GM18951 (cell line): ENCODE measurements around the gene TMEM208.

Experiments used
- POLR2A ChIP-seq: IDR thresholded peaks from 4 replicates; pipeline ENCODE4 v1.6.1; 2011; ENCODE audit warnings: mild to moderate bottlenecking; ENCODE audit not compliant: insufficient read length, insufficient read depth; ENCODE audit errors: extremely low read depth
- in situ Hi-C: fragments of 300-500 bp; cut with MboI; formaldehyde crosslinking; loops from one replicate; pipeline ENCODE4 v1.12.0; 2022; ENCODE audit warnings: low sequenced_read_pairs, mixed read lengths, inconsistent platforms; ENCODE audit not compliant: unreplicated experiment

TMEM208 gene

DNA sequence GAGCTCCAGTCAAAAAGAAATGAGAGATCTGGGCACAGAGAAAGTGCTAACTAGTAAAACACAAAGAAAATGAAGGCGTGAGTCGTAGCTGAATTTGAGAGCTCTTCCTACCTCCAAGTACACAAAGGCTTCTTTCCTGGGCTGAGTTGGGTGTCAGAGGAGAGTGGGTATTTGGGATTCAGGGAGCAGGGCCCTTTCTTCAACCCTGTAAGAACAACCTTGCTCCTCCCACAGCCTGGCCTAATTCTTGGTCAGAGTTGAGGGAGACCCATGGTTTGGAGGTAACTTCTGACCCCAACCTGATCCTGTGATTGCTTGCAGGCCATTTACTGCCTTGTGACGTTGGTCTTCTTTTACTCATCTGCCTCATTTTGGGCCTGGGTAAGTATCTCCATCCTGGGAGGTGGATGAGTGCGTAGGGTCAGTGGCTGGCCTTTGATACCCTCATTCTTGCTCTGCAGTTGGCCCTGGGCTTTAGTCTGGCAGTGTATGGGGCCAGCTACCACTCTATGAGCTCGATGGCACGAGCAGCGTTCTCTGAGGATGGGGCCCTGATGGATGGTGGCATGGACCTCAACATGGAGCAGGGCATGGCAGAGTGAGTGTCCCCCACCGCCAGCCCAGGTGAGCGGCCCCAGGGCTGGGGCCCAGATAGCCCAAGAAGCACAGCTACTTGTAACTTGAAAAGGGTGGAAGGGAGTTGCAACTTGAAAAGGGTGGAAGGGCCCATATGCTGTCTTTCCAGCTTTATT is 1.3 kb downstream of the TMEM208 start:
- in situ Hi-C loops: no loop called here

GRCh38 chr16:67228905-67229304 is 2.0 kb downstream of the TMEM208 start:
- TF ChIP-seq POLR2A: no peak
- in situ Hi-C loops: no loop called here

More for the DNA sequence above, 1.3 kb downstream of the TMEM208 start:
- no peak for TF ChIP-seq POLR2A

- in situ Hi-C loops: no loop called here
- no peak for TF ChIP-seq POLR2A
Measured at GRCh38 chr16:67229906-67230808, 3.2 kb downstream of the TMEM208 start.

DNA sequence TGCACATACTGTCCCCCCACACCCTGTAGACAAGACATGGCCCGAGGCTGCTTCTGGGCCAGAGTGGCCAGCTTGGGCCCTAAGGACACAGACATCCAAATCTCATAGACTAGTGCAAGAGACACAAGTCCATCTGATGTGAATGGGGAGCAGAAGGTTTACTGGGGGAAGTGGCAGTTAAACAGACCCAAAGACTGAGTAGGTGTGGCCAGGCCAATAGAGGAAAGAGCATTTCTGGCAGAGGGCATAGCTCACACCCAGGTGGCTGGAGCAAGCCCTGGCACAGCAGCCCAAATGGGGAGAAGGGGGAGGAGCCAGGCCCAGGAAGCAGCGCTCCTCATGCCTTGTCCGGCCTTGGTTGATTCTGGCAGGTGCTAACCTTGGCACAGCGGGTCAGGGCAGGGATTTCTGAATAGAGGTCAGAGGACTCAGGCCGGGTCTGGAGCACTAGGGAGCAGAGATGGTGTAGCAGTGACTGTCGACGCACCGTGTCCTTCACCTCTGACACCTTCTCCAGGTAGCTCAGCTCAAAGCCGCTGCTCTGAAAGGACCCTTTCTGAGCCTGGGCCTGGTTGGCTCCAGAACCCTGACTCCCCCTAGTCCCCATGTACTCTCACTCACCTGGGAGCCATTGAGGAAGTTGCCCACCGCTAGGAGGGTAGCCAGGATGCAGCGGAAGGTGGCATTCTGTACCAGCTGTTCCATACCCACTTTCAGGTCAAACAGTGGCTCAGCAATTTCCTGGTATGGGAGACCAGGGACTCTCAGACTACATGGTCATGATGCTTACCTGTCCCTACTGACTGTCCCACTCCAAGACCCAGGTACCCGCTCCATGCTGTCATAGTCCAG is 4.1 kb downstream of the TMEM208 start:
- in situ Hi-C loops: no loop called here
- peak; percentile 26 for TF ChIP-seq POLR2A

DNA sequence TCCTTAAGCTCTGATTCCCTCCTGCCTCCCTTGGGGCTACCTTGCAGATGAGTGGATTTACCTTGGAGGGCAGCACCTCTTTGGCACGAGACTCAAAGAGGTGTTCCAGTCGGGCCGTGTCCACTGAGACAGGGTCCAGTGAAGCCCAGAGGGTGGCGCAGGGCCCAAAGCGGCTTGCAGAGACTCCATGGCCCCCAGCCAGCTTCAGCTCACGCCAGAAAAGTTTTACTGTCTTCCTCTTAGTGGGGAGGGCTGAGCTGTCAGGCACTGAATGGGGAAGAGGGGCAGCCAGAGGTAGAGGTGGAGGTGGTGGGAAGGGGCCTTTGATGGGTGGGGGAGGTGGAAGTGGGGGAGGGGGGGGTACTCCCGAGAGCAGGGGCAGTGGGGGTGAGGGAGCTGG is 6.7 kb downstream of the TMEM208 start:
- in situ Hi-C loops: no loop called here
- TF ChIP-seq POLR2A: no peak

DNA sequence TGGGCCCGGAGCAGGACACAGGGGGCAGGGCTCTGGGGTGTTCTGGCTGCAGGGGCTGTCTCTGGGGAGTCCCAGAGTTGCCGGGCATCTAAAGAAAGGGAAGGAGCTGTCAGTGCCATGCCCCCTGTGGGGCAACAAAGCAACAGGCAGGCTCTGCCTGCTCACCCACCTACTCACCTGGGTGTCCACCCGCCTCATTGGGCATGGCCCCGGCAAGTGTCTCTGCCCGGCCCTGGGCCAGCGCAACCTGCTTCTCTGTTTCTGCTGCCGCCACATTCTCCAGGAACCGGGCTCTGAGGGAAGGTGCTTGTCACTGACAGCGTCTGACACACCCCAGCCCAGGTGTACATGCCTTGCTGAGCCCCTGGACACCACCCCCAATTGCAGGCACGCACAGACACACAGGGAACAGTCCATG is 7.3 kb downstream of the TMEM208 start:
- no peak for TF ChIP-seq POLR2A
- in situ Hi-C loops: no loop called here

DNA sequence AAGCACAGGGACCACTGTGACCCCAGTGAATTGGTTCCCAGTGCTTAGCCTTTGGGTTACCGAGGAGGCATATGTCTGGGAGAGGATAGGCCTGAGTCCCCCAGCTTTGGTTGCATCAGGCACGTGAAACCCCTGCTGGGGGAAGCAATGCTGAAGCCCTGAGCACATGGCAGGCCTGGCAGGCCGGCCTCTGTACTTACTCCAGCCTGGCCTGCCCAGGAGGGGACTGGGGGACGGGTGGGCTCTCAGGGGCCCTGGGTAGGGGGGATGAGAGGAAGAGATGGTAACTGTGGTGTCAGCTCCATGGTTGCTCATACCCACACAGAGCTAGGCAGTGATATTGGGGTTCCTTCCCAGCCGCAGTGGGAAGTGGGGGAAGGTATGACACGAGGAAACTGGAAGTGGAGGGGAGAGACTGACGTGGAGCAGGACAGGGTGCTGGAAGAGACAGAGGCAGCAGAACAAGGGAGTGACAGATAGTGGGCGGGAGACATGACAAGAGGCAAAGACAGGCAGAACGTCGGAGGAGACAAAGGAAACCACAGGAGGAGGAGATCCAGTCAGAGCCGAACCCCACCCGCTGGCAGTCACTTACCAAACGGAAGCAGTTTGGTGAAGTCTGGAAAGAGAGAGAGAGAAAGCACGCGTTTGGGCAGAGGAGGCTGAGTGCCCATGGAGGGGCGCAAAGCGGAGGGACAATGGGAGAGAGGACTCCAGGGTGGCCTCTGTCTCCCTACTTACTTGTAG is 9.1 kb downstream of the TMEM208 start:
- no peak for TF ChIP-seq POLR2A
- in situ Hi-C loops: no loop called here

- no peak for TF ChIP-seq POLR2A
- in situ Hi-C loops: no loop called here
Measured at GRCh38 chr16:67236563-67237395, 9.8 kb downstream of the TMEM208 start.

DNA sequence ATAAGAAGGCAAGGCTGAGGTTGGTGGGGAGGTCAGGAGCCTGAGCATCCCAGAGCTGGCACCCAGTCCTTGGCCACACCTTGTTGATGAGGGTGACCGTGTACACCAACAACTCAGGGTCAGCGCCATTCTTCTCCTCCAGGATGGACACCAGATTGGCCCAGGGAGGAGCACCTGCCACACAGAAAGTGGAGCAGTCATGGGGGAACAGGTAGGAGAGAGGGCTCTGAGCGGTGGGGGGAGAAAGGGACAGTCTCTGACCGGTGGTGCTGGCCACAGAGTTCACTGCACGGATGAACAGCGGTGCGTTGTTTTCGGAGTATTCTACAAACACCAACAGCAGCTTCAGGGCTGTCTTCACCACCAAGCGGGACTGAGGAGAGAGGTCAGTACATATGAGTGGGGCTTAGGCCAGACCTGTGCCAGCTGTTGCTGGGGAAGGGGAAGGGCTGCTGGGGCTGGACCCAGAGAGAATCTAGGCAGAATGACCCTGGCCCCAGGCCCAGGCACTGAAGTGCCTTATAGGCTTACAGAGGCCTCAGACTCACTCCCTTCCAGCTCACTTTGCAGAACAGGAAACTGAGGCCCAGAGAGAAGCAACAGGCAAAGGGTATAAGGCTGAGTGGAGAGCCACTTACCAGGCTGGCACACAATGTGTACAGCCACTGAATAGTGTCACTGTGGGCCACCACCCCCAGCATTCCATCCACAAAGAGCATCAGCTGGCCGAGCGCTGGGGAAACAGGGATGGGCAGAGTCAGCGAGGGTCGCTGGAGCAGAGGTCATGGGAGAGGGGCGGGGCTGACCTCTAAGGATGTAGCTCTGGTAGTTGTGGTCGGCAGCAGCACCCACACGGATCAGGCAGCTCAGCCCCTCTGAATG is 10.7 kb downstream of the TMEM208 start:
- TF ChIP-seq POLR2A: no peak
- in situ Hi-C loops: no loop called here

DNA sequence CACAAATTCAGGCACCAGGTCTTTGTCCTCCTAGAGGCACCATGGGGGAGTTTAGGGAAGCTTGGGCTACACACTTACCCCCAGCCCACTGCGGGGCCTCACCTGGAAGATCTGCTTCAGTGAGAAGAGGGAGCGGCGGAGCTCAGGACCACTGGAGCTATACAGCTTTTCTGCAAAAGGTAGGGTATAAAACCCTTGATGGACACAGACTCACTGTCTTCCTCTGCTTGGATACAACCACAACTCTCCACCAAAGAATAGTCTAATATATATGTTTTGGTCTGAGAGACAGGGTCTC is 11.3 kb downstream of the TMEM208 start:
- no peak for TF ChIP-seq POLR2A
- in situ Hi-C loops: no loop called here

DNA sequence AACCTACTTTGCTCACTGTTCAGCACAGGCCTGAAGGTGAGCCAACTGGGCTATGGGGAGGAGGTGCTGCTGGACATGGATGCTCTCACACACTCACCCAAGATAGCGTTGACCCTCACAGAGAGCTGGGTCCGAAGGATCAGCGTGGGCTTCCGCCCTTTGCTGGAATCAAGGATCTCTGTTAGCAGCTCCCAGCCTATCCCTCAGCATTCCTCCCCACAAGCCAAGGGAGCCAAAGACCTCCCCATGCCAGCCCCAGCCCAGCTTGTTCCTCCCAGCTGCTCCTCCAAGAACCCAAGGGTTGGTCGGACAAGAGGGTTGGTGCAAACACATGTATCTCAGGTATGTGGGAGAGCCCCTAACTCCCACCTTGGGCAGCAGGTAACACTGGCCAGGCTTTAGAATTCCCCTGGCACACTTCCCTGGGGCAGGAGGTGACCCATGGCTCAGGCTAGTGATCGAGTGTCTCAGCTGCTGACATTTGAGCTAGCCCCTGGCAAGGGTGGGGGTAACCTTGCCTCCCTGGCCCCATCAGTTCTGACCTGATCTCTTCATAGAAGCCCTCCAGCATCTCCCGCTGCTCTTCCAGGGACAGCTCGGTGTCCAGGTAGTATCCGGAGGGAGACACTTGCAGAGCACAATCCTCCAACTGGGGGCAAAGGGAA is 12.0 kb downstream of the TMEM208 start:
- TF ChIP-seq POLR2A: no peak
- in situ Hi-C loops: no loop called here

DNA sequence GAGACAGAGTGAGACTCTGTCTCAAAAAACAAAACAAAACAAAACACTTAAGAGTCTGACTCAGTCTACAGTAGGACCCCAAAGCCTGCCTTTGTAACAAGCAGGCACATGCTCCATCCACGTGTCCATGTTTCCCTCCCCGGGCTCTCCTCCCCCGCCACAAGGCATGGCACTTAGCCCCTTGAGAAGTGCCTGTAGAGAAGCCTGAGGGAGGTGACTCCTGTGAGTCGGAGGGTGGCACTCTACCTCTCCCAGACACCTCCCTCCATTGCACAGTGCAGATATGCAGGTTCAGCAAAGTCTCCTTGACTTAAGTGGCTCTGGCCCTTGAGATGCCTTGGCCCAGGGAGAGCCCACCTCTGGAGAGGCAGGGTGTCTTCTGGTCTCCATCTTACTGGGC is 13.6 kb downstream of the TMEM208 start:
- in situ Hi-C loops: no loop called here
- TF ChIP-seq POLR2A: no peak
